GM21526 (cell line): ENCODE results near the gene STPG3.
"Not testable (repeated sequence)": the region's sequence is repeated elsewhere in the genome, so short reads cannot be mapped to it uniquely, and the experiment has no call there.

Source experiments
- ATAC-seq: cut with Tn5 transposase; IDR thresholded peaks from one replicate; pipeline ENCODE4 v1.9.1; 2021; ENCODE audit warnings: moderate library complexity; ENCODE audit not compliant: unreplicated experiment, low FRiP score

STPG3 gene

DNA sequence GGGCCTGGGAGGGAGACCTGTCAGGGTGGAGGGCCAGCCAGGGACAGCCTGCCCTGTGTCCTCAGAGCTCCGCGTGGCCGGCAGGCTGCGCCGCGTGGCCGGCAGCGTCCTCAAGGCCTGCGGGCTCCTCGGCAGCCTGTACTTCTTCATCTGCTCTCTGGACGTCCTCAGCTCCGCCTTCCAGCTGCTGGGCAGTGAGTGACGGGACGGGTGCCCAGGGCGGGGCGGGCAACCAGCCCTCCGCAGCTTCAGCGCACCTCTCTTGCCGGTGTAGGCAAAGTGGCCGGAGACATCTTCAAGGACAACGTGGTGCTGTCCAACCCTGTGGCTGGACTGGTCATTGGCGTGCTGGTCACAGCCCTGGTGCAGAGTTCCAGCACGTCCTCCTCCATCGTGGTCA, 18.6 kb upstream of the STPG3 start:
- no peak for ATAC-seq

DNA sequence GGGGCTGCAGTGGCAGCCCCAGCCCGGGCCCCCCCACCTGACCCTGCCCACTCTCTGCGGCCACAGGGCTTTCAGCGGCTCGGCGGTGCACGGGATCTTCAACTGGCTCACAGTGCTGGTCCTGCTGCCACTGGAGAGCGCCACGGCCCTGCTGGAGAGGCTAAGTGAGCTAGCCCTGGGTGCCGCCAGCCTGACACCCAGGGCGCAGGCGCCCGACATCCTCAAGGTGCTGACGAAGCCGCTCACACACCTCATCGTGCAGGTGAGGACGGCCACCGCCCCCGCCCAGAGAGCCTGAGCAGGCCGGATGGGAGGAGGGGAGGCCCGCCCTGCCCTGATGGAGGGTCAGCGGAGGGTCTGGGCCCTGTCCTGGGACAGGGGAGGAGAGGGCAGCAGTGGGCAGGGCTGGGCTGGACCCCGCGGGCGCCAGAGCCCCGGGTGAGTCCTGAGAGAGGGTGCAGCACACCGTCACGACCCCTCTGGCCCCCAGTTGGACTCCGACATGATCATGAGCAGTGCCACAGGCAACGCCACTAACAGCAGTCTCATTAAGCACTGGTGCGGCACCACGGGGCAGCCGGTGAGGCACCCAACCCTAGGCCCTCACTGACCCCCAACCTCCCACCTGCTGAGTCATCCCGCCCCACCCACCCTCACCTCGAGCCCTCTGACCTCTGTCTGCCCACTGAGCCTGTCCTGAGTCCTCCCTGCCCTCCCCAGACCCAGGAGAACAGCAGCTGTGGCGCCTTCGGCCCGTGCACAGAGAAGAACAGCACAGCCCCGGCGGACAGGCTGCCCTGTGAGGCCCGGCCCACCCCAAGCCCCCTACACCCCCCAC, 17.7 kb upstream of the STPG3 start:
- no peak for ATAC-seq

DNA sequence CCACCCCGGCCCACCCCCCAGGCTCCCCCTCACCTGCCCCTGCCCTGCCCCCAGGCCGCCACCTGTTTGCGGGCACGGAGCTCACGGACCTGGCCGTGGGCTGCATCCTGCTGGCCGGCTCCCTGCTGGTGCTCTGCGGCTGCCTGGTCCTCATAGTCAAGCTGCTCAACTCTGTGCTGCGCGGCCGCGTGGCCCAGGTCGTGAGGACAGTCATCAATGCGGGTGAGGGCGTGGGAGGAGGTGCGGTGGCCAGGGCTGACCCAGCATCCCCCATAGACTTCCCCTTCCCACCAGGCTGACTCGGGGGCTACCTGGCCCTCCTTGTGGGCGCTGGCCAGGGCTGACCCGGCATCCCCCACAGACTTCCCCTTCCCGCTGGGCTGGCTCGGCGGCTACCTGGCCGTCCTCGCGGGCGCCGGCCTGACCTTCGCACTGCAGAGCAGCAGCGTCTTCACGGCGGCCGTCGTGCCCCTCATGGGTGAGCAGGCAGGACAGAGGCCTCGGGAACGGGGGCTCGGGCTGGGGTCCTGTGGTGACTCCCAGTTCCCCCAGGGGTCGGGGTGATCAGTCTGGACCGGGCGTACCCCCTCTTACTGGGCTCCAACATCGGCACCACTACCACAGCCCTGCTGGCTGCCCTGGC, 16.9 kb upstream of the STPG3 start:
- no peak for ATAC-seq

DNA sequence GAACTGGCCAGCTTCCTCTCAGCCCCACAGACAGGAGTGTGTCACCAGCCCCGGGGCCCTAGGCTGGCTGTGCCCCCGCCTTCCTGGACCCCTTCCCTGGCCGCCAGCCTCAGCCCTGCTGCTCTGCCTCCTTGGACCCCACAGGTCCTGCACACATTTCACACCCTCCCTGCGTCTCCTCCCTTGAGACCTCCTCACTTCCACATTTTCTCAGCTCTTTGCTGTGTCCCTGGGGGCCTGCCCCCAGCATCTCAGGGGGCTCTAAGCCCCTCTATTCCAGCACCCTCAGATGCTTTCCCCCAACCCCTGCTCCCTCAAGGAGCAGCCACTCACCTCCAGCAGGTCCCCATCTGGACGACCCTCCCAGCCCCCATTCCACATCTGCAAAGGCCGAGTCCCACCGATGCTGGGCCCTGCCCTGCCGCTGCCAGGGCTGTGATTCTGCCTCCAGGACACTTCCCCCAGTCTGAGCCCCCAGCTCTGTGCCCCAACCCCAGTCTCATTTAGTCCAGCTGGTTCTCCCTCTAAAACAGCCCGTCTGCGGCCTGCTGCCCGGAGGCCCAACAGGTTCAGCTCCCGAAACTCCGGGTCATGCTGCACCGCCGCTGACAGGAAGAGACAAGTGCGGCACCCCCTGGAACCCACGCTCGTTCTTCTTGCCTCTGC, 16.2 kb upstream of the STPG3 start:
- no peak for ATAC-seq

DNA sequence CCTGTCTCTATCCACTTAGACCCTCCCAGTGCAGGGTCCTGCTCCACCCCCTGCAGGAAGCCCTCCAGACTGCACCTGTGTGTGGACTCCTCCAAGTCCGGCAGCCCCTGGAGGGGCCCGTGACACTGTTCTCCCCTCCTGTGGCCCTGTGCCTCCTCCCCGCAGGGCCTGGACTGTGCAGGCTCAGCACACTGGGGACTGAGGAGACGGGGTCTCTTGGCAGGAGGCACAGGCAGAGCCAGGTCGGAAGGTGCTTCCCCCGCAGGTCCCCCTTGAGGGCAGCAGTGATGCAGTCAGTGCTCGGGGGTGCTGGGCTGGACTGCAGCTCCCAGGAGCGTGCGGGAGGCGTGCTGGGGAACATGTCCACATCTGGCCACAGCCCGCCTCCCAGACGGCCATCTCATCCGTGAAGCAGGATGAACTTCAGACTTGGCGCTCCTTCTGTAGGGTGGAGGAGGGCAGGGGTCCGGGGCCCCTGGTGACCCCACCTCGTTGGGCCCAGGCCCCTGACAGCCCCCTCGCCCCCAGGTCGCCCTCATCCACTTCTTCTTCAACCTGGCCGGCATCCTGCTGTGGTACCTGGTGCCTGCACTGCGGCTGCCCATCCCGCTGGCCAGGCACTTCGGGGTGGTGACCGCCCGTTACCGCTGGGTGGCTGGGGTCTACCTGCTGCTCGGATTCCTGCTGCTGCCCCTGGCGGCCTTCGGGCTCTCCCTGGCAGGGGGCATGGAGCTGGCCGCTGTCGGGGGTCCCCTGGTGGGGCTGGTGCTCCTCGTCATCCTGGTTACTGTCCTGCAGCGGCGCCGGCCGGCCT, 15.5 kb upstream of the STPG3 start:
- no peak for ATAC-seq

DNA sequence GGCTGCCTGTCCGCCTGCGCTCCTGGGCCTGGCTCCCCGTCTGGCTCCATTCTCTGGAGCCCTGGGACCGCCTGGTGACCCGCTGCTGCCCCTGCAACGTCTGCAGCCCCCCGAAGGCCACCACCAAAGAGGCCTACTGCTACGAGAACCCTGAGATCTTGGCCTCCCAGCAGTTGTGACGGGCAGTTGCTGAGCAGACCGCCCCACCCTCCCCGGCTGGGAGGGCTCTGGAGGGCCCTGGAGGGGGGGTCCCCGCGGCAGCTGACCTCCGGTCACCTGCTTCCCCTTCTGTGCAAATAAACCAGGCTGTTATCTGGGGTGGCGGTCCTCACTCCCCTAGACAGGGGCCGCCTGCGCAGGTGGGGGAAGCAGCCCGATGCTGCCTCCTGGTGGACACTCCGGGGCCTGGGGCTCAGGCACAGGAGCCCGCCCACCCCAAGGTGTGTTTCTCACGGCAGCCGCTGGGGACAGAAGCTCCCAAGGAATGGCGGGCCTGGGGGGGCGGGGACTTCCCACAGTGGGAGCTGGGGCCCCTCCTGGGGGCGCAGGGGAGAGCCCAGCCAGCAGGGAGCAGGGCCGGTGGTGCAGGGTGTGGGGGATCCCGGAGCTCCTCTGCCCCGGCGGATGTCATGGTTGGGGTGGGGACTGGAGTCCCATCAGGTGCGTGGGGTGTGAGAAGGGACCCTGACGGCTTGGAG, 14.7 kb upstream of the STPG3 start:
- ATAC-seq: no peak

DNA sequence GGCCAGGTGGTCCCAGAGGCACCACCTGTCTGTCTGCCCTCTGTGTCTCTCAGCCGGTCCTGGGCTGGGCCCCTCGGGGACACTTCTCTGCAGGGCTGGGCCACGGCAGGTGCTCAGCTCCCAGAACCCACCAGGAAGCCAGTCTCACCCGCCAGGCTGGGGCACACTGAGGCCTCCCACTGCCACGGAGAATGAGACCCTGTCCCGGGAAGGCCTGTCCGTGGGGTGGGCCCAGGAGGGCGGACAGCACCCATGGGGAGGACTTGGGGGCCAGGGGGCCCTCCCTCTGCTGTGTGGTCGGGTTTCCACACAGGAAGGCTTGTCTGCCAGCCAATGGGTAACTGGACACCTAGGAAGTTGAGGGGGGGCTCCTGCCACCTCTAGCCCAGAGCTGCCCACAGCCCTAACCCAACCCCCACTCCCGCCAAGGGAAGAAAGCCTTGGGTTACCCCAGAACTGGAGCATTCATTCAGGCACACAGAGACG, 14.1 kb upstream of the STPG3 start:
- no peak for ATAC-seq

DNA sequence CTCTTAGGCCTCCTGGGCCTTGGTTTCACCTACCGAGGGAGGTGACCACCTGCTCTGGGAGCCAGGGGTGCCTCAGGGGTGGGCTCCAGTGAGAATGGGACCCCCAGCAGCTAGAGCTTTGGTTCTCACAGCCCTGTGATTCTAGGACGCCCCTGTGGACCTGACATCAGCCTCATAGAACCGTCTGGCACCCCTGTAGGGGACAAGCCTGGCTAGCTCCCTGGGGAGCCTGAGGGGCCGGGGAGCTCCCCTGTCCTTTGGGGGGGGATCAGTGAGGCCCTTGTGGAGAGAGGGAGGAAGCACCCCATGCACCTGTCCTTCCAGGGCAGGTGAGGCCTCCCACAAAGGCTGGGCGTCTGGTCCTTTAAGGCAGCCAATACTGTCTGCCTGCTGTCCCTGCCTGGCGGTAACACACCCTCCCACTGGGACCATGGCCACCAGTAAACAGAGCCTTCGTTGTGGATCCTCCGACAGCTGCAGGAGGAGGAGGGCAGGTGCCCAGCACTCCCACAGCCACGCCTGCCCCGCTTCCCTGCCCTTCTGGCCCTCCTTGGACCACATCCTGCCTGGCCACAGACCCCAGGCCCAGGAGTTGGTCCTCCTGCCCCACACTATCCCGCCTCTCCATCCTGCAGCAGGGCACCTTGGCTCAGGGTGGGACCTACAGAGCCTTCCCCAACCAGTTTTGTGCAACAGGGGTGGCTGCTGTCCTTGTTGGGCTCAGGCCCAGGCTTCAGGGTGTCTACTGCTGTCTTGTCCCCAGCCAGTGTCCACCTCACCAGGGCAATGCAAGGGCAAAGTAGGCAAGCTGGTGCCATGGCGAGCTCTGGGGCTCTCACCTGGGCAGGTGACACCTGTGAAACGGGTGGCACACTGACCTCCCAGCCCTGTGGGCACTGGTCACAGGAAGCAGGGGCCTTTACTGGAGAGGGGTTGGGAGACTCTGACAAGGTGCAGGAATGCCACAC, 13.0 kb upstream of the STPG3 start:
- ATAC-seq: no peak

DNA sequence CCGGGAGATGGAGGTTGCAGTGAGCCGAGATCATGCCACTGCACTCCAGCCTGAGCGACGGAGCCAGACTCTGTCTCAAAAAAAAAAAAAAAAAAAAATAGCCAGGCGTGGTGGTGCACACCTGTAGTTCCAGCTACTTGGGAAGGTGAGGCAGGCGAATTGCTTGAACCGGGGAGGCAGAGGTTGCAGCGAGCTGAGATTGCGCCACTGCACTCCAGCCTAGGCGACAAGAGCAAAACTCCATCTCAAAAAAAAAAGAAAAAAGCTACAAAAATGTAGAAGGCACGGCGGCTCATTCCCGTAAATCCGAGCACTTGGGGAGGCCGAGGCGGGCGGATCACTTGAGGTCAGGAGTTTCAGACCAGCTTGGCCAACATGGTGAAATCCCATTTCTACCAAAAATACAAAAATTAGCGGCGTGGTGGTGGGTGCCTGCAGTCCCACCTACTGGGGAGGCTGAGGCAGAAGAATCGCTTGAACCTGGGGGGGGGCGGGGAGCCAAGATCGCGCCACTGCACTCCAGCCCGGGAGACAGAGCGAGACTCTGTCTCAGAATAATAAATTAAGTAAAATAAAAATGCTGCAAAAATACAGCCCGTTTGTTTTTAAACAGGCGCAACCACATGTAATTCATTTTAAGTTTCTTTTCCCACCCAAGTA, 11.4 kb upstream of the STPG3 start:
- not testable (repeated sequence) for ATAC-seq

DNA sequence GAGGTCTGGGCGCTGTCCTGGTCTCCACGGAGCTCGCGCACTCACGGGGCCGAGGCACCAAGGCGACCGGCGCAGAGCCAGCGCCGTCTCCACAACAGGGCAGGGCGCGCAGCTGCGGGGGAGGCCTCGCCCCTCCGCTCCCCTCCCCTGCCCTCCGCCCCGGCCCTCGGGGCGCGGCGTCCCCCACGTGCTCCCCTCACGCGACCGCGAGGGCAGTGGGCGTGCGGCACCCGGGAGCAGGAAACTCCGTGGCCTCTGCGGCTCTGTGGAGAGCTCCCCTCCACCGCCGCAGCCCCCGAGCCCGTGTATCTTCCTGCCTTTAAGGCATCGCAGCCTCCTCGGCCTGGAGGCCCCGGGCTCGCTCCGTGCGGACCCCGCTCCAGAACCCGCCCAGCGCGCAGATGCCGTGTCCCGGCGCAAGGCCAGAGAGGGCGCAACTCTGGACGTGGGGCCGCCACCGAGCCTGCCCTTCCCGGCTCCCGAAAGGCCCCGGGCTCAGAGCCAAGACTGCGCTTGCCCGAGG, 10.7 kb upstream of the STPG3 start:
- ATAC-seq: peak; percentile 22

DNA sequence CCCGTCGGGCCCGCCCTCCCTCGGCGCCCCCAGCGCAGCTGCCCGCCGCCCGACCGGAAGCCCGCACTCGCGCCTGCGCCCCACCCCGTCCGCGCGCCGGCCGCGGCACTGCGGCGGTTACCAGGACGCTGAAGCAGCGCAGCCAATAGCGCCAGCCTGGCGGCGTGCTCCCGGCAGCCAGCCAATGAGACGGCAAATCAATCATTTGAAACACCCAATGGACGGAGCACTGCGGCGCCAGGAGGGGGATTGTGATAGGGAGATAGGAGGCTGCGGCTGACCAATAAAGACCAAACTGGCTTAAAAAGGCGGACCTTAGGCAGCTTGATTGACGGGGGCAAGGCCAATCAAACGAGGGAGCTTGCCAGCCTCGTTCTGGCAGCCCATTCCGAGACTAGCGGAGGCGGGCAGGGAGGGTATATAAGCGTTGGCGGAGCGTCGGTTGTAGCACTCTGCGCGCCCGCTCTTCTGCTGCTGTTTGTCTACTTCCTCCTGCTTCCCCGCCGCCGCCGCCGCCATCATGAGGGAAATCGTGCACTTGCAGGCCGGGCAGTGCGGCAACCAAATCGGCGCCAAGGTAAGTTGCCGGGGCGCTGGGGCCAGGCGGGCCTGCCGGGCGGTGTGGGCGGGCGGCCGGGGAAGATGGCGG, 10.1 kb upstream of the STPG3 start, which contains the start of gene TUBB4B:
TUBB4B (plus strand) TSS at position 447 of the 649 bp plus-strand sequence; CDS start at position 521, 74 bp downstream.
- peak; percentile 63 for ATAC-seq

DNA sequence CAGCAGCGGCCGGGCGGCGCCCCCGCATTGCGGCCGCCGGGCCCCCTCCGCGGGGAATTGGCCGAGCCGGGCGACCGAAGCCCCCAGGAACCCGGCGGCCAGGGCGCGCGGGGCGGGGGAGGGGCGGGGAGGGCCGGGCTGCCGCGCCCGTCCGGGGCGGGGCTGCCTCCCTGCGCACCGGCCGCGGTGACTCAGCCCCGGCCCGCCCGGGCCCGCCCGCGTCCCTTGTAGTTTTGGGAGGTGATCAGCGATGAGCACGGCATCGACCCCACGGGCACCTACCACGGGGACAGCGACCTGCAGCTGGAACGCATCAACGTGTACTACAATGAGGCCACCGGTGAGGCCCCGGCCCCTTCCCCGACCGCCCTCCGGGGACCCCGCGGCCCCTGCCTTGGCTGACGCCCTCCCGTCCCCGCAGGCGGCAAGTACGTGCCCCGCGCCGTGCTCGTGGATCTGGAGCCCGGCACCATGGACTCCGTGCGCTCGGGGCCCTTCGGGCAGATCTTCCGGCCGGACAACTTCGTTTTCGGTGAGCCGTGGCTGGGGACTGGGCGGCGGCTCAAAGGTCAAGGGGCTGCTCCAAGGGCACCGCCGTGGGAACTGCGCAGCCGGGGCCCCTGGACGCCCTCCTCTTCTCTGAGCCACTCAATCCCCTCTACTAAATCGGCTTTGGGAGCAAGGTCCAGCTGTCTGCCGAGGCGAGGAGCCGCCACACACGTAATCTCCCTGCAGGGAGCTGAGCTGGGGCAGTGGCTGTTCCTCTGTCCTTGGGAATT, 9.4 kb upstream of the STPG3 start:
- ATAC-seq: peak; percentile 0

DNA sequence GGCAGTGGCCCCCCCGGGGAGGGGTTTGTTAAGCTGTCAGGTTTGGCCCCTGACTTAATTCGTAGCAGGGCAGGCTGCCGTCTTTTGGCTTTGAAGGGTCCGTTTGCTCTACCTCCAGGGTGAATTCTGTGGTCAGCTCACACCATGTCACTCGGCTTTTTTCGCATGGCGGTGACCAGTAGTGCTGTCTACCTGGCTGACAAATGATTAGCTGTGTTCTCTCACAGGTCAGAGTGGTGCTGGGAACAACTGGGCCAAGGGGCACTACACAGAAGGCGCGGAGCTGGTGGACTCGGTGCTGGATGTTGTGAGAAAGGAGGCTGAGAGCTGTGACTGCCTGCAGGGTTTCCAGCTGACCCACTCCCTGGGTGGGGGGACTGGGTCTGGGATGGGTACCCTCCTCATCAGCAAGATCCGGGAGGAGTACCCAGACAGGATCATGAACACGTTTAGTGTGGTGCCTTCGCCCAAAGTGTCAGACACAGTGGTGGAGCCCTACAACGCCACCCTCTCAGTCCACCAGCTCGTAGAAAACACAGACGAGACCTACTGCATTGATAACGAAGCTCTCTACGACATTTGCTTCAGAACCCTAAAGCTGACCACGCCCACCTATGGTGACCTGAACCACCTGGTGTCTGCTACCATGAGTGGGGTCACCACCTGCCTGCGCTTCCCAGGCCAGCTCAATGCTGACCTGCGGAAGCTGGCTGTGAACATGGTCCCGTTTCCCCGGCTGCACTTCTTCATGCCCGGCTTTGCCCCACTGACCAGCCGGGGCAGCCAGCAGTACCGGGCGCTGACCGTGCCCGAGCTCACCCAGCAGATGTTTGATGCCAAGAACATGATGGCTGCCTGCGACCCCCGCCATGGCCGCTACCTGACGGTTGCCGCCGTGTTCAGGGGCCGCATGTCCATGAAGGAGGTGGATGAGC, 8.6 kb upstream of the STPG3 start:
- no peak for ATAC-seq

DNA sequence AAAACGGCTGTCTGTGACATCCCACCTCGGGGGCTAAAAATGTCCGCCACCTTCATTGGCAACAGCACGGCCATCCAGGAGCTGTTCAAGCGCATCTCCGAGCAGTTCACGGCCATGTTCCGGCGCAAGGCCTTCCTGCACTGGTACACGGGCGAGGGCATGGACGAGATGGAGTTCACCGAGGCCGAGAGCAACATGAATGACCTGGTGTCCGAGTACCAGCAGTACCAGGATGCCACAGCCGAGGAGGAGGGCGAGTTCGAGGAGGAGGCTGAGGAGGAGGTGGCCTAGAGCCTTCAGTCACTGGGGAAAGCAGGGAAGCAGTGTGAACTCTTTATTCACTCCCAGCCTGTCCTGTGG, 7.8 kb upstream of the STPG3 start:
- not testable (repeated sequence) for ATAC-seq

DNA sequence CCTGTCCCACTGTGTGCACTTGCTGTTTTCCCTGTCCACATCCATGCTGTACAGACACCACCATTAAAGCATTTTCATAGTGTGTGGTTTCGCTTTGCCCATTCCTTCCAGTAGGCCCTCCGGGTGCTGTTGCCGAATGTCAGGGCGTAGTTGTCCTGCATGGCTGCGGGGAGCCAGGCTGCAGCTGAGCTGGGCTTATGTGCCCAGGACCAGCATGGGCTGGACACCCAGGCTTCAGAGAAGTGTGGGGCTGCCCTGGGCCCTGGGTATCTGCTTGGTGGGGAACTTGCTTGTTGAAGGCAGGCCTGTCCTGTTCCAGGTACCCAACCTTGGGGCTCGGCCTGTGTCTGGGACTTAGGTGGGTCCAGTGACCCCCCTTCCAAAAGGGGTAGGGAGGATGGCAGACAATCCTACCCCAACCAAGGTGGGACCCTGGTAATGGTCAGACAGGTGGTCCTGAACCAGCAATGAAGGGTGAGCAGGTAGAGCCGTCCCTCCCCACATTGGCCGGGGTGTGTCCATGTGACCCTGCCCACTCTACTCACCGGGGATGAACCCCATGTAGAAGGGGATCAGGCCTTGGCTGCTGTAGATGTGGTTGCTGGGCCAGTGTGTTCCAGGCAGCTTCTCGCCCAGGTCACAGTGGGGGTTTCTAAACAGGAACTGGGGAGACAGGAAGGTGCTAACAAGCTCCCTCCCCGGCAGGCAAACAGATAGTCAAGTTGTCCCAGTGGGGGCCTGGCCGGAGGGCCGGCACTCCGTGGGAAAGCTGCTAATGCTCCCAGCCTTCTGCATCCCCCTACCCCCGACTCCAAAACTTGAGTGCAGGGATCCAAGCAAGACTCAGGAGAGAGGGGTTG, 7.2 kb upstream of the STPG3 start:
- ATAC-seq: no peak
